Brain microvascular endothelial cell (primary cell): ENCODE data around the gene MARK2.

Source experiments
- DNase-seq: peaks from one replicate; pipeline ENCODE4 v3.0.0-alpha.2; 2020
- H3K27ac ChIP-seq: fragments of 250-450 bp; sonication (Bioruptor Pico); 2 replicates; pipeline ENCODE4 v1.5.1; 2020; ENCODE audit warnings: mild to moderate bottlenecking, moderate library complexity
- H3K27me3 ChIP-seq: fragments of 250-450 bp; sonication (Bioruptor Pico); replicated peaks from 2 replicates; pipeline ENCODE4 v1.5.1; 2020; ENCODE audit warnings: mild to moderate bottlenecking
- H3K36me3 ChIP-seq: fragments of 250-450 bp; sonication (Bioruptor Pico); replicated peaks from 2 replicates; pipeline ENCODE4 v1.5.1; 2020; ENCODE audit warnings: mild to moderate bottlenecking
- H3K4me3 ChIP-seq: 2 replicates; pipeline ENCODE4 v1.5.1; 2011; ENCODE audit warnings: low read depth, mild to moderate bottlenecking, control low read depth, low read length, moderate library complexity
- in situ Hi-C: cut with HindIII; loops from 2 replicates; pipeline ENCODE4 v1.10.0; 2017; ENCODE audit warnings: low sequenced_read_pairs, low pct_ligation_motif_present
- TF ChIP-seq, protein P1 (sequence below): IDR thresholded peaks from 2 replicates; pipeline ENCODE4 v1.5.1; 2011; ENCODE audit warnings: low read depth, mild to moderate bottlenecking, moderate library complexity, low read length, control low read depth, inconsistent platforms; ENCODE audit errors: missing control alignments

Gene MARK2

DNA sequence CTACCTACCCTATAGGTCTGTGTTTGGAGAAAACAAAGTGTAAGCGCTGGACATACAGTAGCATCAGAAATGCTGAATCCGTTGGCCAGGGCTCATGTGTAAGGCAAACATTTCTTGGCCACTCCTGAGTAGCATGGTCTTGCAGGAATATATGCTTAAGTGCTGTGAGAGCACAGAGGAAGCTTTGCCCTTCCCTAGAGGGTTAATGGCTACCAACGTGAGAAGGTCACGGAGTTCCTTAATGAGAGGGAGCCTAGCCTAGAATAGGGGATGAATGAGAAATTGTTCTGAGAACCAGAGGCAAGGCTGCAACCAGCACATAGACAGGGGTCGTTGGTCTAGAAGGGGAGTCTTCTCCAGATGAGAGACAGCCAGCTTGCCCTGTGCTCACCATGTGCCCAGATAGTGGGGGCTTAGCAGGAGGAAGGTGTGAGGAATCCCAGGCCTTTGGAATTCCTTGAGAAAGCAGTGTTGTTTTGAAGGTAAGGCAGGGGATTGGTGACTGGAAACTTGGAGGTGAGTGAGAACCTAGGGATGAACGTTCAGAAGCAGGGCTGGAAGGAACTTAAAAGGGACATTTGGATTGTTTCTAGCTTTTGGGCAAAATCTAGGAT, 48.6 kb downstream of the MARK2 start:
- Histone ChIP-seq H3K27me3 (no peaks in the 10 kb centered on the region), H3K27ac (no peak overlapping the region), H3K4me3 (no peak overlapping the region), H3K36me3 (no peaks in the 10 kb centered on the region)
- TF ChIP-seq, protein P1, sequence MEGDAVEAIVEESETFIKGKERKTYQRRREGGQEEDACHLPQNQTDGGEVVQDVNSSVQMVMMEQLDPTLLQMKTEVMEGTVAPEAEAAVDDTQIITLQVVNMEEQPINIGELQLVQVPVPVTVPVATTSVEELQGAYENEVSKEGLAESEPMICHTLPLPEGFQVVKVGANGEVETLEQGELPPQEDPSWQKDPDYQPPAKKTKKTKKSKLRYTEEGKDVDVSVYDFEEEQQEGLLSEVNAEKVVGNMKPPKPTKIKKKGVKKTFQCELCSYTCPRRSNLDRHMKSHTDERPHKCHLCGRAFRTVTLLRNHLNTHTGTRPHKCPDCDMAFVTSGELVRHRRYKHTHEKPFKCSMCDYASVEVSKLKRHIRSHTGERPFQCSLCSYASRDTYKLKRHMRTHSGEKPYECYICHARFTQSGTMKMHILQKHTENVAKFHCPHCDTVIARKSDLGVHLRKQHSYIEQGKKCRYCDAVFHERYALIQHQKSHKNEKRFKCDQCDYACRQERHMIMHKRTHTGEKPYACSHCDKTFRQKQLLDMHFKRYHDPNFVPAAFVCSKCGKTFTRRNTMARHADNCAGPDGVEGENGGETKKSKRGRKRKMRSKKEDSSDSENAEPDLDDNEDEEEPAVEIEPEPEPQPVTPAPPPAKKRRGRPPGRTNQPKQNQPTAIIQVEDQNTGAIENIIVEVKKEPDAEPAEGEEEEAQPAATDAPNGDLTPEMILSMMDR: no peak
- DNase-seq: no peak
- in situ Hi-C loops: no loop called here

DNA sequence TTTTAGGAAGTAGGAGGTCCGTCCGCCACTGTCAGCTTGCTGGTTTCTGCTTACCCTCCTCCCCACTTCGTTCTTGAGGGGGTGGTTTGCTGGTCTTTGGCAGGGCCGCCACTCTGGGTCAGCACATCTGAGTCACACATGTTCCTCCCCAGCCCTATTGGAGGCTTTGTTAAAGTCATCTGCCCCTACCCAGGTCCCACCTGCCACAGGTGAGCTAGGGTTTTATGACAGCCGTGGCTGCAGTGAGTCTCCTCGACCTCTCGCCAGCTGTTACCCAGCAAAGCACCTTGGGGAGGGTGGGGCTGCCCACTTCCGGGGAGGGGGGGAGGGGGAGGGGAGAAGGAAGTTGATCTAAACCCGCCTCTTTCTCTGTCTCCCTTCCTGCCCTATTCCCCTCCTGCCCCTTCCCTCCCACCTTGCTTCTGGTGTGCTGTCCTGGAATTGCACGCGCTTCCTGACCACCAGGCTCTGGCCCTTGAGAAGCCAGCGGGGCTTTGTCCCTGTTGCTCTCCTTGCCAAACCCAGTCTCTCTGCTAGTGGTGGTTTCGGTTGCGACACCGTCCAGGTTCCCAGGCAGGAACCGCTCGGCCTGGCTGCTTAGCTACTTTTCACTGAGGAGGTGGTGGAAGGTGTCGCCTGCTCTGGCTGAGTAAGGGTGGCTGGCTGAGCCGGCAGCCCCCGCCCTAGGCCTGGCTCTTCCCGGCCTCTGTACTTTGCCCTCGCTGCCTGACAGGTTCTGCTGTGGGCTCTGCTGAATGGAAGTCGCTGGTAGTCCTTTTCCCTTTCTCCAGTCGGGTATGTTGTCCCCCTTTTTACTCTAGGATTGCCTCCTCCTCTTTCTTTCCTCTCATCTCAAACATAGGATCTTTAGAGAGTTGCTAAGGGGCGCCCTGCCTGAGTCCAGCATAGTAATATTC, 49.5 kb downstream of the MARK2 start:
- in situ Hi-C loops: no loop called here
- Histone ChIP-seq H3K36me3 (no peaks in the 10 kb centered on the region), H3K27ac (no peak overlapping the region), H3K4me3 (no peak overlapping the region), H3K27me3 (no peaks in the 10 kb centered on the region)
- TF ChIP-seq, protein P1: no peak
- peak; percentile 46 for DNase-seq

DNA sequence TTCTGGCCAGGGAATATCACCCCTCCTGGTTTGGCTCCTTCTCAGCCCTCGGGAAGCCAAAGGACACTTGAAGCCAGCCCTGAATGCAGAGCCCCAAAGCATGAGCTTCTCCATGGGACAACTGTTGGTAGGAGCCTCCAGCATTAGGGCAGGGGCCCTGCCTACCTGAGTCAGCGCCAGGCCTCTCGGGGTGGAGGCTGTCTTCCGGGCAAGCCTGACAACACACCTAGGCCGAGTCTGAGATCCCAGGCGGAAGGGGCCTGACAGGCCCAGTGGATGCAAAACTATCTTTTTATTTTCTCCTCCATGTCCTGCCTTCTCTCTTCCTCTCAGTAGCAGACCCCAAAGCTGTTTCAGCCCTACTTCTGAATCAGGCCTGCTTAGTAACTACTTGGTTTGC, 50.4 kb downstream of the MARK2 start:
- in situ Hi-C loops: no loop called here
- H3K27me3 ChIP-seq: no peaks in the 10 kb centered on the region
- DNase-seq: no peak
- TF ChIP-seq, protein P1: no peak
- no peak overlapping the region for H3K4me3 ChIP-seq
- H3K27ac ChIP-seq: no peak overlapping the region
- H3K36me3 ChIP-seq: no peaks in the 10 kb centered on the region

DNA sequence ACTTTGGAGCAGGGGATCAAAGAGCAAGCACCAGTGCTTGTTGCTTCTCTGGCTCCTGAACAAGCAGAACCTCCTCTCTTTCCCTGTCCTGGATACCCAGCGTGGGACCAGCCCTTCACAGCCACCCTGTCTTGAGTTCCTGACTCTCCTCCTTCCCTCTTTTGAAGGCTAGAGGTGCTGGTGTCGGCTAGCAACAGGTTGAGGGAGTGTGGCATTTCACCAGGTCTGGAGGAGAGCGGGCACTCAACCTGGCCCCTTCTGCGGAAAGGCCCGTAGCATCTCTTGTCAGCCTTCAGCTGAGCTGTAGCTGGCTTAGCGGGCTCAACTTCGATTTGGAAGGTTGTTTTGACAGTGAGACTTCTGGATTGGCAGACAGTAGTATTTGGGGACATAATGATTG, 51.5 kb downstream of the MARK2 start:
- TF ChIP-seq, protein P1: no peak
- no peak for DNase-seq
- H3K36me3 ChIP-seq: no peaks in the 10 kb centered on the region
- H3K4me3 ChIP-seq: no peak overlapping the region
- no peaks in the 10 kb centered on the region for H3K27me3 ChIP-seq
- in situ Hi-C loops: no loop called here
- no peak overlapping the region for H3K27ac ChIP-seq

DNA sequence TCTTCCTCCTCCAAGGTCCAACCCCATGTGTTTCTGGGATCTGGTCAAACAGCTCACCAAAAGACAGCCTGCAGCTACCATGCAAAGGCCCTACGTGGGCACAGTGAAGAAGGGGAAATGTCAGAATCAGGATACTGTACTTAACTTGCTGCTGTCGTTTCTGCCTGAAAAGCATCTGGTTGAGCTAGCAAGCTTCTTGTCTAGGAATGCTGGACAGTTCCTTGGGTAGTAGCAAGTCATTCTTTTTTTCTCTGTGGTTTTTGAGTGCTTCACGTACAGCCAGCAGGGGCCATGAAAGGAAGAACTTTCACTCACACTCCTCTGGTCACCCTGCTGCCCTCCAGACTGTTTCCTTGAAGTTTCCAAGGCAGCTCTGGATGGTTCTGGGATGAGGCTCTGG, 53.3 kb downstream of the MARK2 start:
- H3K27me3 ChIP-seq: no peaks in the 10 kb centered on the region
- in situ Hi-C loops: no loop called here
- TF ChIP-seq, protein P1: no peak
- H3K27ac ChIP-seq: no peak overlapping the region
- no peak overlapping the region for H3K4me3 ChIP-seq
- H3K36me3 ChIP-seq: peaks cover 10% of the 10 kb centered on the region
- peak; percentile 28 for DNase-seq
